HG03571 (cell line): ENCODE results near the gene GAB3.

Source experiments
- ATAC-seq: cut with Tn5 transposase; IDR thresholded peaks from one replicate; pipeline ENCODE4 v1.9.1; 2021; ENCODE audit not compliant: unreplicated experiment

GAB3 gene

DNA sequence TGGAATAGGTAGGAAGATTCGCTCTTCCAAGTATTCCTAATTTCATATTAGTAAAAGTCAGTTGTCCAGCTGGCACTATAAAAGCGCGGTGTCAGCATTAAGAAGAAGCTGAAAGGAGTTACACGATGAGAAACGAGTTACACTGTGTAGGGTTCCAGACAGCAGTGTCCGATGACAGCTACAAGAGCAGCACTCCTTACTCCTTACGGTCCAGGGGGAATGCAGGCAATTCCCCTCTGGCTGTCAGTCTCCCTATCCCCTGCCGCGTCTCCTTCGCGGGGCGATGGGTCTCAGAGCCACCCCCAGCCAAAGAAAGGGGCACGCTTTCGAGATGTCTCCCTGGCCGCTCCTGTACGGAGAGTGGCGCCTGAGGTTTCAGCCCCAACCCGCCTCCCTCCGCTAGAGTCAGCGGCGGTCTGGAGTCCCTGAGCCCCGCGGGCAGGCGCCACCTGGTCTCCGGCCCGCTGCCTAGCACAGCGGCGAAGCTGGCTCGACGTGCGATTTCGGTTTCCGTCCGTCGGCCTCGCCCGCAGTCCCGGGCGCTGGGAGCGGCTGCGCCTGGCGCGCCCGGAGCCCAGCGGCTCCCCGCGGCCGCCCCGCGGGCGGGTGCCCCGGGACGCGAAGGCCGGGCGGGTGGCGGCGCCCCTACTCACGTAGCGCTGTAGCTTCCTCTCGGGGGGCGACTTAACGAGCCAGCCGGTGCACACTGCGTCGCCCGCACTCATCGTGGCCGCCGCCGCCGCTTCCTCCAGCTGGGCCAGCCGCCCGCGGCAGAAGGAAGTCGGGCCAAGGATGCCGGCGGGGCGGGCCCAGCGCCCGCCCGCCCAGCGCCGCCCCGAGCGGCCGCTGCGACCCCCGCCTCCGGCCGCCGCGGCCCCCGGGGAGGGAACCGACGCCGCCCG lies at the start of gene GAB3:
TSS of gene GAB3 (minus strand) at position 777 of the 902 bp plus-strand sequence. CDS start at position 725, 52 bp downstream.
- peak; percentile 55 for ATAC-seq

GRCh38 chrX:154799556-154800348 lies 48.9 kb upstream of the GAB3 start:
- no peak for ATAC-seq

- no peak for ATAC-seq
Measured at GRCh38 chrX:154797006-154797405, 46.1 kb upstream of the GAB3 start.

GRCh38 chrX:154795016-154795415 lies 44.1 kb upstream of the GAB3 start:
- no peak for ATAC-seq

- ATAC-seq = no peak
Measured at GRCh38 chrX:154793084-154793795, 42.4 kb upstream of the GAB3 start.

DNA sequence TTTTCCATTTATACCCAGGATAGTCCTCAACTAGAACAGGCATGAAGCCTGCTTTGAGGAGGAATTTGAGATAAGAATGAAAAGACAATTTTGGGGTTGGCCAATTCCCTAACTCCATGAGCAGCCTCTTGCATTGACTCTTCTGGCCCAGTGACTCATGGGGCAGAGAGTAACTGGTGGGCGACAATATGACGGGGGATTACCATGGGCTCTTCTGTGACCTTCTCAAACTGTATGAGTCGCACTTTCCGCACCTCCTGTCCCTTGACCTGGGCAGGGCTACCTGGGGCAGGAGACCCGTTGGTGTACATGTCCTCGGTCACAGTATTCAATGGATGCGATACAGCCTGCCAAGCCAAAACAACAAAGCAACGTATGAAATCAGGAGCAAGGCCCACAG lies 41.1 kb upstream of the GAB3 start:
- no peak for ATAC-seq

GRCh38 chrX:154791467-154791866 lies 40.6 kb upstream of the GAB3 start:
- ATAC-seq = no peak

DNA sequence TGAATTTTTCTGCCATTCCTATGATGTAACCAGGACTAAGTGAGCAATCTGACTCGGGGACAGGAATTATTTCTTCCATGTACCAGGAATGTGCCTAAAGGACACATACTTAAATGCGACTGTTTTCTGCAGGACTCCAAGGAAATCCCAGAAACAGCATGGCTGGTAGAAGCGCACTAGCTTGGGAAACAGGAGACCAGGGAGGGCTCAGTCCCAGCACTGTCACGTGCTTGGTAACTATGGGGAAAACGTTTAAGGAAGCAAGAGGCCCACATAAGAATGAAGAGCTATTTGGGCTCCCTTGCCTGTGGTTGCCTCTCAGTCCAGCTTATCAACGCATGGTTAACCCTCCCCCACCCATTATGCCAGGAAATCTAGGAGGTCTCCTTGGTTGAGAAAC lies 34.8 kb upstream of the GAB3 start:
- no peak for ATAC-seq

GRCh38 chrX:154784149-154784995 lies 33.5 kb upstream of the GAB3 start:
- no peak for ATAC-seq

DNA sequence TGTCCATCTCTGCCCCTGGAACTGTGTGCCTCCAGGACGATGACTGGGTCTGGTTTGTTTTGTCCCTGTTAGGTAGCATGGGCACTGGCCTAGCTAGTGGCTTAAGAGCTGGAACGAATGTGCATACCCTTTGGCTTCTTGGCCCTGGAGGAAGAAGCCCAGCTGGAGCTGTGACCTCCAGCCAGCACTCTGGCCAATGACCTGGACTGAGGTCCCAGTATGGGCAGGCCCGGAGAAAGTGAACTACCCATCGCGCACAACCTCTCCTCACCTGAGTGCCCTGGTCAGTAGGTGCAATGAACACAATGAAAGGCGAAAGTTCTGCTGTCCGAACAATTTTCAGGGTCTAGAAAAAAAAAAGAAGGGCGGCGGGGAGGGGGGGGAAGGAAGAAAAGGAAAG lies 30.1 kb upstream of the GAB3 start:
- no peak for ATAC-seq

GRCh38 chrX:154779261-154779660 lies 28.4 kb upstream of the GAB3 start:
- no peak for ATAC-seq

DNA sequence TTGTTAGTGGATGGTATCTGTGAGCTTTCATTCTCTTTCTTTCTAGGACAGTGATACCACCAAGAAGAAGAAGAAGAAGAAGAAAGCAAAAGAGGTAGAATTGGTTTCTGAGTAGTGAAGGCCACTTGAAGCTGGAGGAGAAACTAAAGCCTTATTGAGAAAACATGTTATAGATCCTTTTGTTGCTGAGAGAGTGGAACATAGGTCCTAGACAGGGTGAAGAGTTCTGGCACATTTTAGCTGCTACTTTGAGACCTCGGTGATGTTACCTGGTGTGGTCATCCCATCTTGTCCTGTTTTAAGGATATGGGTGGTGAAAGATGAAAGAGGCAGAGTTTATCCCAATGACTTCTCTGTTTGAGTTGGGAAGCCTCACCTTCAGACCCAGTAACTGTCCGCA lies 25.9 kb upstream of the GAB3 start:
- ATAC-seq = no peak

DNA sequence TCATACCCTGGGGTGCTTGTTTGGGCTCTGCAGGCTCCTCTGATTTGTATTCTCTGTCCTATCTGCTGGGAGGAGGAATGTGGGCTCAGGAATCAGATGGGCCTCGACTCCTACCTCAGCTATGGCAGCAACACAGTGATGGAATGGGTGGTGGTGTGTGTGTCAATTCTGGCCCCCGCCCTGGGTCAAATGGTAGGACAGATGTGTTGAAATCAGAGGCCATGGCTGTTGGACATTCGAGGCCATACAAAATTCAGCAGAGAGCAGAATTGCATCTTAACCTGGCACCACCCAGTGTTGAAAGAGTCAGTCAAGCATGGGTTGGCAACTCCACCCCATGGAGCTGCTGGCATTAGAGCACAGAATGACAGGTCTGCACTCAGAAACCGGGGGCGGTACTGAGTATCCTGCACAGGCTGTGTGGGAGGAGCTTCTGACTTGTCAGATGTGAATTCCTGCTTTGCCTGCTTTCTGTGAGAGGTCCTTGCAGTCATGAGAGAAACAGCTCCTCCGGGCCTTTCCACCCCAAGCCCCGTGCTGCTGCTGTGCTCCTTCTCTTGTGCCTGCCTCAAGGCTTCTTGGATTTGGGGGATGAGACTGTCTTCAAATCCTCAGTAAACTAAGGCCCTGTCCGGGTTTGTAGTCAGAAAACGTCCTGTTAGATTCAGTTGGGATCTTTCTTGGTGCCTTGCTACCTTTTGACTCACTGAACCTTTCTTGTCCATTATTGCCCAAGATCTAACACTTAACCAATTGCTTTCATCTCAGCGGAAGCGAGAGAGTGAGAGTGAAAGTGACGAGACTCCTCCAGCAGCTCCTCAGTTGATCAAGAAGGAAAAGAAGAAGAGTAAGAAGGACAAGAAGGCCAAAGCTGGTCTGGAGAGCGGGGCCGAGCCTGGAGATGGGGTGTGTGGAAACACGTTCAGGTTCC lies 24.8 kb upstream of the GAB3 start:
- no peak for ATAC-seq

- no peak for ATAC-seq
Measured at GRCh38 chrX:154774622-154775021, 23.7 kb upstream of the GAB3 start.

GRCh38 chrX:154762537-154763296 lies 11.8 kb upstream of the GAB3 start, which contains the start of gene DKC1:
Gene DKC1, plus strand, starts transcription at chrX:154762864. Its CDS starts 102 bp downstream, at chrX:154762966.
- peak; percentile 85 for ATAC-seq

DNA sequence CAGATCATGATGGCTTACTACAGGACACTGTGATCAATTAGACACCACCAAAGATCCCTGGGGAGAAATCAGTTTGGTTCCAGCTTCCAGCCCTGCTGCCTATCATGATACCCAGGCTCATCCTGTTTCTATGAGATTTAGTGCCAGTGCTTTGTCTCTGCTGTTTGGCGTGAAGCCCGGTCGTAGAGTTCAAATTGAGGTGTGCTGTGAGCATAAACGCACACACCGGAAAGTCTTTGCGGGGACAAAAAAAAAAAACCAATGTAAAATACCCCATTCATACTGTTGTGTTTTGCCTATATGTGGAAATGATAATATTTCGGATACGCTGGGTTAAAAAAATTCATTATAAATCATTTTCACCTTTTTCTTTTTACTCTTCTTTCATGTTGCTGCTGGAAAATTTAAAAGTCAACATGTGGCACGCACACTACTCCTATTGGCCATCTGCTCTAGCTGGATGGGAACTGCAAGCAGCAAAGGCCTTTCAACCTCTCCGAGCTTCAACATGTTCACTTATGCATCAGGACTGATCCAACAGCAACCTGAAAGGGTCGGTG lies 11.2 kb upstream of the GAB3 start:
- no peak for ATAC-seq

GRCh38 chrX:154758696-154759095 lies 7.8 kb upstream of the GAB3 start:
- ATAC-seq = no peak

GRCh38 chrX:154751669-154752271 lies 893 bp upstream of the GAB3 start:
- no peak for ATAC-seq
